Measurements from ENCODE around the gene SNED1.

- TF ChIP-seq CTCF (optimal IDR thresholded peaks at IDR 0.05 in 1 of 3, IDR thresholded peaks at IDR 0.05 in 1 of 3, conservative IDR thresholded peaks at IDR 0.05 in 1 of 3; ENCODE audit: extremely low read depth in 1 of 3, insufficient read depth in 2 of 3, low read length in 3 of 3) (no peak), EZH2 (IDR thresholded peaks at IDR 0.05; ENCODE audit: low read length) (no peak)
Measured at GRCh38 chr2:240964704-240965295, 33.6 kb upstream of the SNED1 start.
